ENCODE results near the gene TCF4.
A peak's percentile ranks its signal among the peaks of the same experiment; 100 is the strongest.

The TCF4 gene

GRCh38 chr18:55345103-55345950 lies 242.7 kb downstream of the TCF4 start:
- Histone ChIP-seq H3K4me2 (ENCODE audit: low read depth, low read length) (no peak overlapping the region), H3K27ac (ENCODE audit: low read length) (no peak overlapping the region), H2AFZ (ENCODE audit: low read length) (no peak overlapping the region), H3K4me1 (ENCODE audit: low read length) (no peaks in the 10 kb centered on the region), H3K27me3 (replicated peaks; ENCODE audit: insufficient read depth, low read length) (no peaks in the 10 kb centered on the region), H3F3A (ENCODE audit: insufficient read depth, low read length) (no peaks in the 10 kb centered on the region), H3K79me2 (ENCODE audit: low read length) (no peaks in the 10 kb centered on the region), H3K36me3 (replicated peaks; ENCODE audit: insufficient read depth, low read length) (no peaks in the 10 kb centered on the region), H3K4me3 (ENCODE audit: low read length) (no peak overlapping the region), H3K9ac (ENCODE audit: low read length) (no peak overlapping the region), H3K9me3 (replicated peaks; ENCODE audit: insufficient read depth, low read length) (no peaks in the 10 kb centered on the region), H4K20me1 (ENCODE audit: insufficient read depth, low read length) (no peaks in the 10 kb centered on the region), H3K9me2 (replicated peaks; ENCODE audit: insufficient read depth, low read length) (no peaks in the 10 kb centered on the region)
- DNase-seq: no peak
- TF ChIP-seq CTCF (IDR thresholded peaks at IDR 0.05; ENCODE audit: low read length) (no peak), EZH2 (optimal IDR thresholded peaks at IDR 0.05; ENCODE audit: low read depth, low read length) (no peak), EZH2phosphoT487 (IDR thresholded peaks at IDR 0.05; ENCODE audit: low read length) (no peak)

- H3K27me3 ChIP-seq (replicated peaks; ENCODE audit: insufficient read depth, low read length): no peaks in the 10 kb centered on the region
- H3K27ac ChIP-seq (ENCODE audit: low read length): no peak overlapping the region
- H3K9ac ChIP-seq (ENCODE audit: low read length): no peak overlapping the region
- peak; percentile 44 for DNase-seq
- H3F3A ChIP-seq (ENCODE audit: insufficient read depth, low read length): no peaks in the 10 kb centered on the region
- no peaks in the 10 kb centered on the region for H3K36me3 ChIP-seq (replicated peaks; ENCODE audit: insufficient read depth, low read length)
- no peak overlapping the region for H3K4me2 ChIP-seq (ENCODE audit: low read depth, low read length)
- no peak overlapping the region for H3K4me3 ChIP-seq (ENCODE audit: low read length)
- H2AFZ ChIP-seq (ENCODE audit: low read length): no peak overlapping the region
- H3K9me2 ChIP-seq (replicated peaks; ENCODE audit: insufficient read depth, low read length): no peaks in the 10 kb centered on the region
- H3K79me2 ChIP-seq (ENCODE audit: low read length): no peaks in the 10 kb centered on the region
- peak; percentile 51 for TF ChIP-seq CTCF (IDR thresholded peaks at IDR 0.05; ENCODE audit: low read length)
- TF ChIP-seq EZH2phosphoT487 (IDR thresholded peaks at IDR 0.05; ENCODE audit: low read length): no peak
- no peaks in the 10 kb centered on the region for H3K9me3 ChIP-seq (replicated peaks; ENCODE audit: insufficient read depth, low read length)
- H3K4me1 ChIP-seq (ENCODE audit: low read length): no peaks in the 10 kb centered on the region
- no peaks in the 10 kb centered on the region for H4K20me1 ChIP-seq (ENCODE audit: insufficient read depth, low read length)
Measured at GRCh38 chr18:55343396-55344073, 244.5 kb downstream of the TCF4 start.

GRCh38 chr18:55340998-55341397 lies 247.0 kb downstream of the TCF4 start:
- no peaks in the 10 kb centered on the region for H3K4me1 ChIP-seq (ENCODE audit: low read length)
- H3K27ac ChIP-seq (ENCODE audit: low read length): no peak overlapping the region
- no peak overlapping the region for H3K4me2 ChIP-seq (ENCODE audit: low read depth, low read length)
- H3K9me2 ChIP-seq (replicated peaks; ENCODE audit: insufficient read depth, low read length): no peaks in the 10 kb centered on the region
- H3K27me3 ChIP-seq (replicated peaks; ENCODE audit: insufficient read depth, low read length): no peaks in the 10 kb centered on the region
- H3K9ac ChIP-seq (ENCODE audit: low read length): no peak overlapping the region
- no peak overlapping the region for H2AFZ ChIP-seq (ENCODE audit: low read length)
- no peaks in the 10 kb centered on the region for H4K20me1 ChIP-seq (ENCODE audit: insufficient read depth, low read length)
- no peaks in the 10 kb centered on the region for H3K79me2 ChIP-seq (ENCODE audit: low read length)
- H3K36me3 ChIP-seq (replicated peaks; ENCODE audit: insufficient read depth, low read length): no peaks in the 10 kb centered on the region
- no peaks in the 10 kb centered on the region for H3K9me3 ChIP-seq (replicated peaks; ENCODE audit: insufficient read depth, low read length)
- H3F3A ChIP-seq (ENCODE audit: insufficient read depth, low read length): no peaks in the 10 kb centered on the region
- TF ChIP-seq CTCF (IDR thresholded peaks at IDR 0.05; ENCODE audit: low read length): no peak
- TF ChIP-seq EZH2 (optimal IDR thresholded peaks at IDR 0.05; ENCODE audit: low read depth, low read length): no peak
- TF ChIP-seq EZH2phosphoT487 (IDR thresholded peaks at IDR 0.05; ENCODE audit: low read length): no peak
- no peak for DNase-seq
- H3K4me3 ChIP-seq (ENCODE audit: low read length): no peak overlapping the region
